Rectal smooth muscle tissue (tissue), 1 donor: ENCODE data around the gene TSHZ2.

Experiments
- H3K27ac ChIP-seq: one replicate; pipeline ENCODE4 v1.7.0; 2013; ENCODE audit warnings: low read depth, low read length, inconsistent platforms
- H3K27me3 ChIP-seq: one replicate; pipeline ENCODE4 v1.7.0; 2013; ENCODE audit warnings: low read length; ENCODE audit not compliant: control insufficient read depth, insufficient read depth
- H3K36me3 ChIP-seq: one replicate; pipeline ENCODE4 v1.7.0; 2013; ENCODE audit warnings: low read length; ENCODE audit not compliant: control insufficient read depth, insufficient read depth
- H3K4me1 ChIP-seq: one replicate; pipeline ENCODE4 v1.7.0; 2013; ENCODE audit warnings: low read length; ENCODE audit not compliant: control insufficient read depth, insufficient read depth
- H3K4me3 ChIP-seq: one replicate; pipeline ENCODE4 v1.7.0; 2013; ENCODE audit warnings: low read length
- H3K9ac ChIP-seq: one replicate; pipeline ENCODE4 v1.7.0; 2013; ENCODE audit warnings: low read length

TSHZ2 gene

GRCh38 chr20:53163486-53163885, 191.3 kb downstream of the TSHZ2 start:
- Histone ChIP-seq H3K36me3 (no peaks in the 10 kb centered on the region), H3K27ac (no peak overlapping the region), H3K4me3 (no peak overlapping the region), H3K27me3 (no peaks in the 10 kb centered on the region), H3K9ac (no peak overlapping the region), H3K4me1 (no peaks in the 10 kb centered on the region)

- no peak overlapping the region for H3K4me3 ChIP-seq
- no peaks in the 10 kb centered on the region for H3K4me1 ChIP-seq
- H3K9ac ChIP-seq, result no peak overlapping the region
- H3K27me3 ChIP-seq, result no peaks in the 10 kb centered on the region
- no peak overlapping the region for H3K27ac ChIP-seq
- H3K36me3 ChIP-seq, result no peaks in the 10 kb centered on the region
These were observed 191.9 kb downstream of the TSHZ2 start for GRCh38 chr20:53164072-53164471.

- Histone ChIP-seq H3K9ac (no peak overlapping the region), H3K36me3 (no peaks in the 10 kb centered on the region)
These were observed 193.3 kb downstream of the TSHZ2 start for GRCh38 chr20:53165452-53165851.

GRCh38 chr20:53168491-53168890, 196.3 kb downstream of the TSHZ2 start:
- H3K9ac ChIP-seq, result no peak overlapping the region
- no peak overlapping the region for H3K4me3 ChIP-seq
- no peaks in the 10 kb centered on the region for H3K27me3 ChIP-seq
- H3K27ac ChIP-seq, result no peak overlapping the region
- no peaks in the 10 kb centered on the region for H3K36me3 ChIP-seq
- no peaks in the 10 kb centered on the region for H3K4me1 ChIP-seq

More at GRCh38 chr20:53165452-53165851, 193.3 kb downstream of the TSHZ2 start:
- no peak overlapping the region for H3K4me3 ChIP-seq
- no peaks in the 10 kb centered on the region for H3K4me1 ChIP-seq
- H3K27ac ChIP-seq, result no peak overlapping the region
- no peaks in the 10 kb centered on the region for H3K27me3 ChIP-seq

GRCh38 chr20:53170196-53170595, 198.0 kb downstream of the TSHZ2 start:
- Histone ChIP-seq H3K27ac (no peak overlapping the region), H3K27me3 (no peaks in the 10 kb centered on the region)

GRCh38 chr20:53171065-53171464, 198.9 kb downstream of the TSHZ2 start:
- H3K27me3 ChIP-seq, result no peaks in the 10 kb centered on the region
- H3K27ac ChIP-seq, result no peak overlapping the region
- H3K4me3 ChIP-seq, result no peak overlapping the region
- H3K36me3 ChIP-seq, result no peaks in the 10 kb centered on the region
- no peak overlapping the region for H3K9ac ChIP-seq
- H3K4me1 ChIP-seq, result no peaks in the 10 kb centered on the region

More at GRCh38 chr20:53170196-53170595, 198.0 kb downstream of the TSHZ2 start:
- H3K9ac ChIP-seq, result no peak overlapping the region
- H3K4me1 ChIP-seq, result no peaks in the 10 kb centered on the region
- no peak overlapping the region for H3K4me3 ChIP-seq
- H3K36me3 ChIP-seq, result no peaks in the 10 kb centered on the region

GRCh38 chr20:53174454-53174853, 202.3 kb downstream of the TSHZ2 start:
- Histone ChIP-seq H3K4me3 (no peak overlapping the region), H3K27ac (no peak overlapping the region), H3K9ac (no peak overlapping the region), H3K36me3 (no peaks in the 10 kb centered on the region), H3K4me1 (no peaks in the 10 kb centered on the region), H3K27me3 (no peaks in the 10 kb centered on the region)

- Histone ChIP-seq H3K27ac (no peak overlapping the region), H3K27me3 (no peaks in the 10 kb centered on the region), H3K36me3 (no peaks in the 10 kb centered on the region)
These were observed 203.1 kb downstream of the TSHZ2 start for GRCh38 chr20:53175135-53175780.

GRCh38 chr20:53176134-53176533, 204.0 kb downstream of the TSHZ2 start:
- no peaks in the 10 kb centered on the region for H3K36me3 ChIP-seq
- no peak overlapping the region for H3K27ac ChIP-seq
- no peaks in the 10 kb centered on the region for H3K4me1 ChIP-seq
- no peak overlapping the region for H3K4me3 ChIP-seq
- no peaks in the 10 kb centered on the region for H3K27me3 ChIP-seq
- H3K9ac ChIP-seq, result no peak overlapping the region

More at GRCh38 chr20:53175135-53175780, 203.1 kb downstream of the TSHZ2 start:
- Histone ChIP-seq H3K4me1 (no peaks in the 10 kb centered on the region), H3K4me3 (no peak overlapping the region), H3K9ac (no peak overlapping the region)

- Histone ChIP-seq H3K27ac (no peak overlapping the region), H3K4me3 (no peak overlapping the region), H3K27me3 (no peaks in the 10 kb centered on the region), H3K4me1 (no peaks in the 10 kb centered on the region), H3K9ac (no peak overlapping the region), H3K36me3 (no peaks in the 10 kb centered on the region)
These were observed 205.5 kb downstream of the TSHZ2 start for GRCh38 chr20:53177687-53178086.

- Histone ChIP-seq H3K27ac (no peak overlapping the region), H3K4me1 (no peaks in the 10 kb centered on the region), H3K9ac (no peak overlapping the region), H3K4me3 (no peak overlapping the region), H3K36me3 (no peaks in the 10 kb centered on the region), H3K27me3 (no peaks in the 10 kb centered on the region)
These were observed 207.6 kb downstream of the TSHZ2 start for GRCh38 chr20:53179749-53180148.

- Histone ChIP-seq H3K27me3 (no peaks in the 10 kb centered on the region), H3K4me1 (no peaks in the 10 kb centered on the region), H3K4me3 (no peak overlapping the region), H3K36me3 (no peaks in the 10 kb centered on the region), H3K9ac (no peak overlapping the region), H3K27ac (no peak overlapping the region)
These were observed 208.8 kb downstream of the TSHZ2 start for GRCh38 chr20:53180928-53181362.

- H3K9ac ChIP-seq, result no peak overlapping the region
- no peaks in the 10 kb centered on the region for H3K36me3 ChIP-seq
- H3K27me3 ChIP-seq, result no peaks in the 10 kb centered on the region
- H3K4me3 ChIP-seq, result no peak overlapping the region
- H3K4me1 ChIP-seq, result no peaks in the 10 kb centered on the region
- no peak overlapping the region for H3K27ac ChIP-seq
These were observed 209.8 kb downstream of the TSHZ2 start for GRCh38 chr20:53181866-53182376.
